ENCODE data around the gene RGS21. TPM values are rescaled to one million over a fixed set of nuclear protein-coding genes. Genes with fewer than 3 reads are reported as not detected.
"Not testable (repeated sequence)": the region's sequence is repeated elsewhere in the genome, so short reads cannot be mapped to it uniquely, and the experiment has no call there.

Gene RGS21
- total RNA-seq, 1 donor, result not detected

DNA sequence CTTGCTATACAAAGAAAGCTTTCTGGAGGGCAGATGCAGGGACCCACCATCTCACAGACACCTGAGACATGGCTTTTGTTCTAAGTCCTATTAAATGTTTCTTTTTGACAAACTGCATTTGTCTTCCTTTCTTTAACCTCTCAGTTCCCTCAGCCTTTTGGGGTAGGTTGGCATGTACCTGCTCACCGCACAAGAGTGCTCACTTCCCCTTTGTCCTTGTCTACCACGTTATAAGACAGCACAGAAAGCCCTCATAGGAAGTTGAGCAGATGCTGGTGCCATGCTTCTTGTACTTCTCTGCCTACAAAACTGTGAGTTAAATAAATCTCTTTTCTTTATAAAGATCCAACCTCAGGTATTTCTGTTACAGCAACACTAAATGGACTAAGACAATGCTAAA, 31.9 kb upstream of the RGS21 start:
- no peak for TF ChIP-seq CTCF (IDR thresholded peaks at IDR 0.05; ENCODE audit: insufficient read depth, low read length)
- no peak overlapping the region for H3K4me3 ChIP-seq (ENCODE audit: low read depth, low read length)
- no peak for DNase-seq (ENCODE audit: low read depth)

DNA sequence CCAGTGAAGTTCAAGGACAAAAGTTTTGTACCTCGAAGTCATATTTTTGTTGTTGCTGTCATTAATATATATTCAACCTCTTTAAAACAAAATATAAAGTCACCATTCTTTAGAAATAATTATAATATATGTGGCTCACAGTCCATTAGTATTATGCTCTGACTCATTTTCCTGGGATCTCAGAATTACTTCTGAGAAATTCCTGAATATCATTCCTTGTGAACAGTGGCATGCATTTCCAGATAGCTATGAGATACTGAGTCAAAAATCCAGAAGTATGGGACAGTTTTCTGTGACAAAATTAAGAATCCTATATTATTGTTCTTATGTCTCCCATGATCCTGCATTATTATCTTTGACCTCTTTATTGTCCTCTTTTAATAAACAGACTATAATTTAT, 13.8 kb upstream of the RGS21 start:
- DNase-seq (ENCODE audit: low read depth), result peak; percentile 23
- TF ChIP-seq CTCF (IDR thresholded peaks at IDR 0.05; ENCODE audit: insufficient read depth, low read length), result no peak
- no peak overlapping the region for H3K4me3 ChIP-seq (ENCODE audit: low read depth, low read length)

GRCh38 chr1:192308314-192308713, 8.5 kb upstream of the RGS21 start:
- not testable (repeated sequence) for DNase-seq (ENCODE audit: low read depth); H3K4me3 ChIP-seq (ENCODE audit: low read depth, low read length)

DNA sequence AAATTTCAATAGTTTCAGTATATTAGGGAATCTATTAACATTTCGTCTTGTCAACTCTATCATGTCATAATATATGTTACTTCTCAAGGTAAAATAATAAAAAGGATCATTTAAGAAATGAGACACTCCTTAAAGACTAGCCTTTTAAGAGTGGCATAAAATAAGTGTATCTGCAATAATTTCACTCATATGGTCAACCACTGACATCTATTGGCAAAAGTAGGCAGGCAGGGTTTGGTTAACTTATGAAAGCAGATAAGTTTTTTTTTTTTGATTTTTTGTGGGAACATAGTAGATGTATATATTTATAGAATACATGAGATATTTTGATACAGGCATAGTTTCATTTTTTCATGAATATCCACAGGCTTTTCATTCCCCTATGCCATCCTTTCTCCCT, 5.5 kb upstream of the RGS21 start:
- peak; percentile 89 for TF ChIP-seq CTCF (IDR thresholded peaks at IDR 0.05; ENCODE audit: insufficient read depth, low read length)
- peak; percentile 84 for DNase-seq (ENCODE audit: low read depth)
- no peak overlapping the region for H3K4me3 ChIP-seq (ENCODE audit: low read depth, low read length)

DNA sequence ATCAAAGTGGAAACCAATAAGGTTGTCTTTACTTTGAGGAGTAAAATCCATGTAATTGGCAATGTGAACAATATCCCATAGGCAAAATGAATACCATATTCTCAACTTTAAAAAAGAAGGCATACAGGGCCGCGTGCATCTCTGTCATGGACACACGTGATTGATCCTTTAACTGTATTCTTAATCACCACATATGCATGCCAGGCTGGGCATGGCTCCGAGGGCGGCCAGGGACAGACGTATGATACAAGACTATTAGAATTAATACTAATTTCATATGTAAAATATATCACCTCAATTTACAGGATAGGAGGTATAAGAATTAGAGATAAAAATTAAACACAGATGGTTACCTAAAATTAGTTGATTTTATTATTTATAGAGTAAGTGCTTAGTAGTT, 11.2 kb downstream of the RGS21 start:
- no peak for TF ChIP-seq CTCF (IDR thresholded peaks at IDR 0.05; ENCODE audit: insufficient read depth, low read length)
- H3K4me3 ChIP-seq (ENCODE audit: low read depth, low read length), result no peak overlapping the region
- no peak for DNase-seq (ENCODE audit: low read depth)

DNA sequence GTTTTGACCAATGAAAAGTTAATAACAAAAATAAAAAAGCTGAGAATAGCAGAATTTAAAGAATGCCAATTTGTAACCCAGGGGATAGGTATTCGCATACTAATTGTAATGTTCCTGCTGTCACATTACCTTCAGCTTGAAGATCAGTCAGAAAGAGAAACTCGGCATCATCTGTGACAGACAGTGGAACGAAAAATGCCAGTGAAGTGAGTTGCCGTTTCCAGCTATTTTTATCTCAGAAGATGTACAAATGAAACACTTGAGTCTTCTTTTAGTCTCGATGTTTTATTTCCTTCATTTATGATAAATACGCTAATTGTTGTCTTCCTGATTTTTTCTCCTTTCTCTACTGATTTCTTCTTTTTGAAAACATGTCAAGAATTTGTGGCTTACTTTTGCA, 26.1 kb downstream of the RGS21 start:
- no peak overlapping the region for H3K4me3 ChIP-seq (ENCODE audit: low read depth, low read length)
- no peak for DNase-seq (ENCODE audit: low read depth)
- TF ChIP-seq CTCF (IDR thresholded peaks at IDR 0.05; ENCODE audit: insufficient read depth, low read length), result no peak

GRCh38 chr1:192343344-192343743, 26.6 kb downstream of the RGS21 start:
- DNase-seq (ENCODE audit: low read depth), result no peak
- TF ChIP-seq CTCF (IDR thresholded peaks at IDR 0.05; ENCODE audit: insufficient read depth, low read length), result no peak
- no peak overlapping the region for H3K4me3 ChIP-seq (ENCODE audit: low read depth, low read length)

All from fibroblast of the aortic adventitia (primary cell).